Measurements from ENCODE around the gene NPC1L1.
"Not testable (repeated sequence)": the region's sequence is repeated elsewhere in the genome, so short reads cannot be mapped to it uniquely, and the experiment has no call there.

GRCh38 chr7:44552473-44553005, 11.4 kb upstream of the NPC1L1 start:
- TF ChIP-seq ZNF274 (IDR thresholded peaks at IDR 0.05; ENCODE audit: low read depth, low read length); YY1 (IDR thresholded peaks at IDR 0.05; ENCODE audit: insufficient read depth, insufficient read length): not testable (repeated sequence)
